GM13976 (cell line): ENCODE results near the gene CYSRT1.
A peak's percentile ranks its signal among the peaks of the same experiment; 100 is the strongest.

Experiments
- DNase-seq: peaks from one replicate; pipeline ENCODE4 v3.0.0; 2012; ENCODE audit warnings: low spot score
- CTCF ChIP-seq: IDR thresholded peaks from 2 replicates; pipeline ENCODE4 v1.5.1; 2012; ENCODE audit warnings: borderline replicate concordance, mild to moderate bottlenecking; ENCODE audit not compliant: insufficient read depth; ENCODE audit errors: extremely low read depth, missing control alignments, control extremely low read depth
- in situ Hi-C: fragments of 300-500 bp; cut with MboI; formaldehyde crosslinking; loops from one replicate; pipeline ENCODE4 v1.12.0; 2022; ENCODE audit warnings: low sequenced_read_pairs, mixed read lengths, inconsistent platforms; ENCODE audit not compliant: unreplicated experiment

CYSRT1 gene

GRCh38 chr9:137251490-137252268, 26.7 kb downstream of the CYSRT1 start:
- no peak for TF ChIP-seq CTCF
- in situ Hi-C loops, result no loop called here
- DNase-seq, result no peak

GRCh38 chr9:137252555-137253506, 27.9 kb downstream of the CYSRT1 start:
- no peak for DNase-seq
- no peak for TF ChIP-seq CTCF
- in situ Hi-C loops, result no loop called here

- TF ChIP-seq CTCF, result no peak
- no peak for DNase-seq
Measured at GRCh38 chr9:137253717-137254623, 29.0 kb downstream of the CYSRT1 start.

GRCh38 chr9:137254624-137255447, 29.9 kb downstream of the CYSRT1 start, which contains the start of gene NELFB:
TSS of gene NELFB (plus strand) at chr9:137255327.
- no peak for TF ChIP-seq CTCF
- in situ Hi-C loops, result no loop called here
- DNase-seq, result peak; percentile 100

More at GRCh38 chr9:137253717-137254623, 29.0 kb downstream of the CYSRT1 start:
- in situ Hi-C loops, result no loop called here

GRCh38 chr9:137255448-137256114, 30.6 kb downstream of the CYSRT1 start:
- no peak for TF ChIP-seq CTCF
- DNase-seq, result no peak
- in situ Hi-C loops, result no loop called here
